ENCODE data around the gene CALY.
A peak's percentile ranks its signal among the peaks of the same experiment; 100 is the strongest.

The CALY gene

DNA sequence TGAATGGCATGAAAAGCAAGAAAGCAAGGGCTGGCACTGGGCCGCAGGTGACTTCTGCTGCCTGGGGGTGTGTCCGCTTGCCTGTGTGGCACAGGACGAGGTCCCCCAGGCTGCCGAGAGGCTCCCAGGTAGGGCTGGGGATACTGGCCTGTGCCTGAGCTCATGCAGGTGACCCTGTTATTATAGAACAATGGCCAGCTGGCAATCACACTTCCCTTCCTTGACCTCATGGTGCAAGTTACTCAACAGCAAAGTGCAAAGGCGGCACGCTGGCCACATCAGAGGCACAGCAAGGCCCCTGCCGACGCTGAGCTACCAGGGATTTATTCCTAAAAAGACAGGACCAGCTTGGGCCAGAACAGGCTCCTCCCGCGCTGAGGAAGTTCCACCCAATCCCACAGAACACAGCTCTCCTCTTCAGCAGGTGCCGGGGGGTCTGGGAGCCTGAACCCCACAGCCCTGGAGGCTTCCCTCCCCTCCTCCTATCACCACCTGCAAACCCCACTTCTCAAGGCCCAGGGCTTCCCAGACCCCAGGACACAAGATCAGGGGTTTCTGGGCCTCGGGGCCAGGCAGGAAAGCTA lies 58.6 kb downstream of the CALY start:
- no peak for TF ChIP-seq CTCF (IDR thresholded peaks at IDR 0.05)
- Mint-ChIP-seq H3K4me3 (peak overlapping the region; percentile 64), H3K4me1 (peaks cover 35% of the 10 kb centered on the region), H3K27ac (peak overlapping the region; percentile 77), H3K27me3 (ENCODE audit: low read depth, poor library complexity) (peaks cover 13% of the 10 kb centered on the region), H3K36me3 (ENCODE audit: low read depth) (peaks cover 11% of the 10 kb centered on the region), H3K9me3 (no peaks in the 10 kb centered on the region)
- DNase-seq: no peak

- Mint-ChIP-seq H3K27me3 (ENCODE audit: low read depth, poor library complexity) (peaks cover 13% of the 10 kb centered on the region), H3K4me1 (peaks cover 35% of the 10 kb centered on the region), H3K4me3 (no peak overlapping the region), H3K9me3 (no peaks in the 10 kb centered on the region), H3K27ac (no peak overlapping the region), H3K36me3 (ENCODE audit: low read depth) (peaks cover 8% of the 10 kb centered on the region)
- no peak for TF ChIP-seq CTCF (IDR thresholded peaks at IDR 0.05)
- DNase-seq: no peak
These were observed 59.3 kb downstream of the CALY start for GRCh38 chr10:133277277-133277992.

GRCh38 chr10:133276435-133277201 lies 60.1 kb downstream of the CALY start, which contains the start of gene ADAM8:
TSS of gene ADAM8 (minus strand) at chr10:133276868. CDS start at chr10:133276817, 51 bp downstream.
- H3K27me3 Mint-ChIP-seq (ENCODE audit: low read depth, poor library complexity): peaks cover 13% of the 10 kb centered on the region
- H3K4me1 Mint-ChIP-seq: peaks cover 35% of the 10 kb centered on the region
- peak within 1 kb of the TSS; percentile 5 for H3K4me3 Mint-ChIP-seq
- no peaks in the 10 kb centered on the region for H3K36me3 Mint-ChIP-seq (ENCODE audit: low read depth)
- no peaks in the 10 kb centered on the region for H3K9me3 Mint-ChIP-seq
- H3K27ac Mint-ChIP-seq: no peak within 1 kb of the TSS
- no peak for TF ChIP-seq CTCF (IDR thresholded peaks at IDR 0.05)
- DNase-seq: peak; percentile 84

- peaks cover 35% of the 10 kb centered on the region for H3K4me1 Mint-ChIP-seq
- no peak overlapping the region for H3K27ac Mint-ChIP-seq
- peaks cover 13% of the 10 kb centered on the region for H3K27me3 Mint-ChIP-seq (ENCODE audit: low read depth, poor library complexity)
- TF ChIP-seq CTCF (IDR thresholded peaks at IDR 0.05): no peak
- DNase-seq: no peak
- no peaks in the 10 kb centered on the region for H3K36me3 Mint-ChIP-seq (ENCODE audit: low read depth)
- peak overlapping the region; percentile 5 for H3K4me3 Mint-ChIP-seq
- H3K9me3 Mint-ChIP-seq: no peaks in the 10 kb centered on the region
These were observed 60.6 kb downstream of the CALY start for GRCh38 chr10:133276100-133276434.

DNA sequence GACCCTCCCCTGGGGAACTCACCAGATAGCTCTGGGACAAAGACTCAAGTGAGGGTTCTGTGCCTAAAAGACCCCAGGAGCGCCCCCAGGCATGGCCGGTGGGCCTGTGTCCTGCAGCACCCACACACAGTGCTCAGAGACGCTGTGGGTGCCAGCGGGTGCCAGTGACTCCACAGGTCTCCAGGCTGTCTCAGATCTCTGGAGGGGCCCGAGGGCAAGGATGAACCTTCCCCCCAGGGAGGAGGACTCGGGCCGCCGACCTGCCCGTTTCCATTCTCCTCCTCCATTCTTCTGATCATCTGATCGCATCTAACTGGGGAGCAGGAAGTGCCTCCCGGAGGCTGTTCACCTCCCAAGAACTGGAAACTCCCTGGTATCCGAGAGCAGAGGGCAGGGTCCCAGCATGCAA lies 61.0 kb downstream of the CALY start:
- peaks cover 13% of the 10 kb centered on the region for H3K27me3 Mint-ChIP-seq (ENCODE audit: low read depth, poor library complexity)
- peak overlapping the region; percentile 5 for H3K4me3 Mint-ChIP-seq
- no peak for TF ChIP-seq CTCF (IDR thresholded peaks at IDR 0.05)
- no peak overlapping the region for H3K27ac Mint-ChIP-seq
- no peaks in the 10 kb centered on the region for H3K36me3 Mint-ChIP-seq (ENCODE audit: low read depth)
- H3K4me1 Mint-ChIP-seq: peaks cover 35% of the 10 kb centered on the region
- H3K9me3 Mint-ChIP-seq: no peaks in the 10 kb centered on the region
- no peak for DNase-seq
